Measurements from ENCODE around the gene RECQL.

DNA sequence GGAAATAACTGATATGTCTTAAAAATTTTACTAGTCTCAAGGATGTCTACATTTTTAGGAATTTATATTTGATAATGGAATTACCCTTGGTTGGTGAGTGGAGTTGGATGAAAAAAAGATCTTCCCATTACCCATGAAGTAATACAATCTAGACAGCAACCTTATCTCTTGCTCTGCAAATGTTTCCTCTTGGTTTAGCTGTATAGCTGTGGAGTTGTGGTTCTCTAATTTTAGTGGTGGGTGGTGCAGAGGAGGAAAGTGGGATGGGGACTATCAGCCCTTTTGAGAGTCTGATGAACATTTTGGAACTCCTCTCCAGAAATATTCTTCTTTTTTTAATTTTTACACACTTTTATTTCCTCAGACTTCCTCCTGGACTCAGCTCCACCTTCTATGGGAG lies 41.7 kb upstream of the RECQL start:
- TF ChIP-seq, protein P1, sequence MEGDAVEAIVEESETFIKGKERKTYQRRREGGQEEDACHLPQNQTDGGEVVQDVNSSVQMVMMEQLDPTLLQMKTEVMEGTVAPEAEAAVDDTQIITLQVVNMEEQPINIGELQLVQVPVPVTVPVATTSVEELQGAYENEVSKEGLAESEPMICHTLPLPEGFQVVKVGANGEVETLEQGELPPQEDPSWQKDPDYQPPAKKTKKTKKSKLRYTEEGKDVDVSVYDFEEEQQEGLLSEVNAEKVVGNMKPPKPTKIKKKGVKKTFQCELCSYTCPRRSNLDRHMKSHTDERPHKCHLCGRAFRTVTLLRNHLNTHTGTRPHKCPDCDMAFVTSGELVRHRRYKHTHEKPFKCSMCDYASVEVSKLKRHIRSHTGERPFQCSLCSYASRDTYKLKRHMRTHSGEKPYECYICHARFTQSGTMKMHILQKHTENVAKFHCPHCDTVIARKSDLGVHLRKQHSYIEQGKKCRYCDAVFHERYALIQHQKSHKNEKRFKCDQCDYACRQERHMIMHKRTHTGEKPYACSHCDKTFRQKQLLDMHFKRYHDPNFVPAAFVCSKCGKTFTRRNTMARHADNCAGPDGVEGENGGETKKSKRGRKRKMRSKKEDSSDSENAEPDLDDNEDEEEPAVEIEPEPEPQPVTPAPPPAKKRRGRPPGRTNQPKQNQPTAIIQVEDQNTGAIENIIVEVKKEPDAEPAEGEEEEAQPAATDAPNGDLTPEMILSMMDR (IDR thresholded peaks at IDR 0.05) = no peak
- TF ChIP-seq POLR2A (IDR thresholded peaks at IDR 0.05) = no peak
